Sigmoid colon (tissue), 7 donors: ENCODE results near the gene ATP6V1E1. TPM values are rescaled to one million over a fixed set of nuclear protein-coding genes. Genes with fewer than 3 reads are reported as not detected.
"Not testable (repeated sequence)": the region's sequence is repeated elsewhere in the genome, so short reads cannot be mapped to it uniquely, and the experiment has no call there.

Experiments
- DNase-seq: peaks from one replicate; pipeline ENCODE4 v3.0.0-alpha.2; 2019
- H3K27ac ChIP-seq, 4 donors: fragments of 200-600 bp; sonication (generic); one replicate each; pipeline ENCODE4 v1.5.1; 2016 to 2019; ENCODE audit warnings: mild to moderate bottlenecking in 1 of 4
- H3K27me3 ChIP-seq, 3 donors: fragments of 200-600 bp; sonication (generic); one replicate each; pipeline ENCODE4 v1.5.1; 2019; ENCODE audit warnings: mild to moderate bottlenecking in 1 of 3
- H3K36me3 ChIP-seq, 4 donors: fragments of 200-600 bp; sonication (generic); one replicate each; pipeline ENCODE4 v1.5.1; 2016 to 2019
- H3K4me1 ChIP-seq, 4 donors: fragments of 200-600 bp; sonication (generic); one replicate each; pipeline ENCODE4 v1.5.1; 2017 to 2019
- H3K4me3 ChIP-seq, 4 donors: fragments of 200-600 bp; sonication (generic); one replicate each; pipeline ENCODE4 v1.5.1; 2017 to 2019; ENCODE audit warnings: mild to moderate bottlenecking in 2 of 4, moderate library complexity in 1 of 4
- H3K9me3 ChIP-seq, 4 donors: fragments of 200-600 bp in 3 of 4; sonication (generic) in 3 of 4; one replicate each; pipeline versions ENCODE4 v1.5.1 to v1.6.1; 2013 to 2019
- CTCF ChIP-seq, 4 experiments: fragments of 450-650 bp in 3 of 4; fragments of 200-600 bp in 1 of 4; IDR thresholded peaks; one replicate each; pipeline ENCODE4 v1.5.1; 2016 to 2019; ENCODE audit warnings: antibody characterized with exemption in 4 of 4, mild to moderate bottlenecking in 3 of 4, moderate library complexity in 2 of 4
- EP300 ChIP-seq, 4 donors: sonication (generic); formaldehyde crosslinking; IDR thresholded peaks; one replicate each; pipeline ENCODE4 v1.6.1; 2017; ENCODE audit warnings: antibody characterized with exemption in 4 of 4
- POLR2A ChIP-seq, 2 donors: fragments of 450-650 bp; IDR thresholded peaks; one replicate each; pipeline ENCODE4 v1.6.1; 2016; ENCODE audit warnings: antibody characterized with exemption in 2 of 2, mild to moderate bottlenecking in 2 of 2, moderate library complexity in 2 of 2
- POLR2AphosphoS5 ChIP-seq, 4 donors: sonication (generic); formaldehyde crosslinking; IDR thresholded peaks; one replicate each; pipeline ENCODE4 v1.6.1; 2017; ENCODE audit warnings: antibody characterized with exemption in 4 of 4
- WGBS, 2 donors: extraction: QIAGEN DNeasy Blood & Tissue Kit; methylation state at CpG; one replicate each; pipeline ENCODE4 v1.1.7; 2013; 5-methylcytosine and 5-hydroxymethylcytosine counted together
- intact Hi-C: fragments of 100-400 bp; cut with DNase I; formaldehyde crosslinking; loops from one replicate; pipeline ENCODE4 v1.15.1; 2023
- polyA plus RNA-seq, 3 donors: library from polyadenylated mRNA; stranded (reverse); fragments of 200-250 nt; gene quantifications; one replicate each; pipeline ENCODE4 v1.2.3, GENCODE V29; 2013
- total RNA-seq, 4 donors: library from RNA; depleted of rRNA; stranded (reverse); fragments of >200 nt; gene quantifications; one replicate each; pipeline ENCODE4 v1.1.0, GENCODE V29; 2016
- donor health status: healthy with polysubstance abuse.
- donor health status: Bipolar disorder and iron deficiency.
- donor health status: healthy.

Gene ATP6V1E1
- total and polyA plus RNA-seq, 7 donors: 119 to 218 (median 144) TPM

DNA sequence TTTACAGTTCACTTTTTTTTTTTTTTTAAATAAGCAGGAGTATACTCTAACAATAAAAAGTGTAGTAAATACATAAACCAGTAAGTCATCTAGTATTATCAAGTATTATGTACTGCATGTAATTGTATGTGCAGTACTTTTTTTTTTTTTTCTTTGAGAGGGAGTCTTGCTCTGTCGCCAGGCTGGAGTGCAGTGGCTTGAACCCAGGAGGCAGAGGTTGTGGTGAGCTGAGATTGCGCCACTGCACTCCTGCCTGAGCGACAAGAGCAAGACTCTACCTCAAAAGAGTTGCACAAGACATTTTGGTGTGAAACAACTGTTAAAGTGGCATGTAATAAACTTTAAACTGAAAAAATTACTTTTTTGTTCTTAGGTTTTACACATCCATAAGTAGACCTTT lies 26.7 kb upstream of the ATP6V1E1 start:
- no peak overlapping the region for H3K4me3 ChIP-seq
- no peaks in the 10 kb centered on the region for H3K4me1 ChIP-seq
- 47 to 80% methylated on average over 3 of the region's 3 CpGs for WGBS, 2 donors
- TF ChIP-seq POLR2AphosphoS5 (IDR thresholded peaks at IDR 0.05) (no peak), POLR2A (IDR thresholded peaks at IDR 0.05) (no peak), EP300 (IDR thresholded peaks at IDR 0.05) (no peak)
- no peak for DNase-seq
- intact Hi-C loops: no loop called here
- H3K27ac ChIP-seq: no peak overlapping the region
- H3K9me3 ChIP-seq: no peaks in the 10 kb centered on the region
- no peaks in the 10 kb centered on the region for H3K27me3 ChIP-seq
- peaks cover under 1 to 29% (median 9%) of the 10 kb centered on the region in 4 donors for H3K36me3 ChIP-seq

- H3K27me3 ChIP-seq: no peaks in the 10 kb centered on the region
- peaks cover 0 to 4% (median 0%) of the 10 kb centered on the region in 4 donors for H3K36me3 ChIP-seq
- TF ChIP-seq POLR2A (IDR thresholded peaks at IDR 0.05) (no peak), CTCF (IDR thresholded peaks at IDR 0.05) (no peak), POLR2AphosphoS5 (IDR thresholded peaks at IDR 0.05) (no peak), EP300 (IDR thresholded peaks at IDR 0.05) (no peak)
- no peak overlapping the region for H3K27ac ChIP-seq
- 77 to 81% methylated on average over 1 of the region's 1 CpG for WGBS, 2 donors
- no peak overlapping the region for H3K4me3 ChIP-seq
- intact Hi-C loops: no loop called here
- DNase-seq: no peak
- H3K9me3 ChIP-seq: no peaks in the 10 kb centered on the region
- no peaks in the 10 kb centered on the region for H3K4me1 ChIP-seq
Observed at GRCh38 chr22:17648569-17648968, 20.0 kb upstream of the ATP6V1E1 start.

DNA sequence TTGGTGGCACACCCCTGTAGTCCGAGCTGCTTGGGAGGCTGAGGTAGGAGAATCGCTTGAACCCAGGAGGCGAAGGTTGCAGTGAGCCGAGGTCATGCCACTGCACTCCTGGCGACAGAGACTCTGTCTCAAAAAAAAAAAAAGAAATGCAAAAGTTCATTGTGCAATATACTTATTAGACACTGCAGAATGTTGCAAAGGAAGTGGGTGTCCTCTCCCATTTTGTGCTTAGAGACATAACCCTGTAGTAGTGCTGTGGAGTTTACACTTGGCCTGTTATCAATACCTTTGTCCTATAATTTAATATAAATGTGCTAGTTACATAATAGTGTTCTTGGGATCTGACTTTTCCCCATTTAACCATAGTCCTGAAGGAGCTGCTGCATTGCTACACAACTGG lies 19.4 kb upstream of the ATP6V1E1 start:
- peaks cover 0 to 4% (median 0%) of the 10 kb centered on the region in 4 donors for H3K36me3 ChIP-seq
- no peak for DNase-seq
- no peaks in the 10 kb centered on the region for H3K27me3 ChIP-seq
- no peak overlapping the region for H3K27ac ChIP-seq
- WGBS, 2 donors: 86 to 94% methylated on average over 5 of the region's 5 CpGs
- H3K9me3 ChIP-seq: no peaks in the 10 kb centered on the region
- H3K4me3 ChIP-seq: no peak overlapping the region
- intact Hi-C loops: no loop called here
- no peaks in the 10 kb centered on the region for H3K4me1 ChIP-seq
- TF ChIP-seq CTCF (IDR thresholded peaks at IDR 0.05): no peak
- TF ChIP-seq EP300 (IDR thresholded peaks at IDR 0.05): no peak
- no peak for TF ChIP-seq POLR2AphosphoS5 (IDR thresholded peaks at IDR 0.05)
- no peak for TF ChIP-seq POLR2A (IDR thresholded peaks at IDR 0.05)

DNA sequence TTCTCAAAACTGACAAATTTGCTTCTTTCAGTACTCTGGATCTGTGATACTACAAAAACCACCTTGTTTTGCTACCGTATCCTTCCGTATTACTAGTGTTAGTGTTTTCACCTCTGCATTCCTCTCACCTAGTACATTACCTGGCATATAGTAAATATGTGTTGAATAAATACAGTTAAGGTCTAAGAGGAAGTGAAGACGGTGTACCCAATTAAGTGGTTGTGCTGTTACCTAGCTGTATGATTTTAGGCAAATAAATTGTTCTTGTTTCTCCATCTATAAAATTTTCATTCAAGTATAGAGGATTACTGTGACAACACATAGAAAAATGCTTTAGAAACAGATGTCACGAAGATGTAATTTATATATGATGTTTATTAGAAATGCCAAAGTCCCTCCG lies 18.9 kb upstream of the ATP6V1E1 start:
- DNase-seq: no peak

GRCh38 chr22:17642357-17642756 lies 13.8 kb upstream of the ATP6V1E1 start:
- H3K36me3 ChIP-seq, H3K27me3 ChIP-seq, DNase-seq, H3K27ac ChIP-seq, H3K9me3 ChIP-seq, H3K4me3 ChIP-seq, intact Hi-C loops: not testable (repeated sequence)
- 83 to 84% methylated on average over 4 of the region's 4 CpGs for WGBS, 2 donors
- H3K4me1 ChIP-seq: peaks cover 0 to 26% (median 18%) of the 10 kb centered on the region in 4 donors

More for the DNA sequence above, 18.9 kb upstream of the ATP6V1E1 start:
- intact Hi-C loops: no loop called here
- WGBS, 2 donors: 77 to 89% methylated on average over 5 of the region's 5 CpGs
- no peak for TF ChIP-seq POLR2AphosphoS5 (IDR thresholded peaks at IDR 0.05)
- no peak for TF ChIP-seq EP300 (IDR thresholded peaks at IDR 0.05)
- no peak for TF ChIP-seq POLR2A (IDR thresholded peaks at IDR 0.05)
- no peak for TF ChIP-seq CTCF (IDR thresholded peaks at IDR 0.05)
- H3K27ac ChIP-seq: no peak overlapping the region
- no peaks in the 10 kb centered on the region for H3K4me1 ChIP-seq
- no peaks in the 10 kb centered on the region for H3K27me3 ChIP-seq
- H3K4me3 ChIP-seq: no peak overlapping the region
- no peaks in the 10 kb centered on the region for H3K9me3 ChIP-seq
- peaks cover 0 to 4% (median 0%) of the 10 kb centered on the region in 4 donors for H3K36me3 ChIP-seq

- H3K36me3 ChIP-seq: no peaks in the 10 kb centered on the region
- intact Hi-C loops: no loop called here
- no peak overlapping the region for H3K27ac ChIP-seq
- WGBS, 2 donors: 55 to 58% methylated on average over 3 of the region's 3 CpGs
- no peak overlapping the region for H3K4me3 ChIP-seq
- no peaks in the 10 kb centered on the region for H3K27me3 ChIP-seq
- TF ChIP-seq POLR2A (IDR thresholded peaks at IDR 0.05) (no peak), CTCF (IDR thresholded peaks at IDR 0.05) (no peak), EP300 (IDR thresholded peaks at IDR 0.05) (no peak), POLR2AphosphoS5 (IDR thresholded peaks at IDR 0.05) (no peak)
- peaks cover 0 to 27% (median 18%) of the 10 kb centered on the region in 4 donors for H3K4me1 ChIP-seq
- no peaks in the 10 kb centered on the region for H3K9me3 ChIP-seq
- no peak for DNase-seq
Observed at GRCh38 chr22:17641269-17641668, 12.7 kb upstream of the ATP6V1E1 start.
